Measurements from ENCODE around the gene ANKRD16. TPM values are rescaled to one million over a fixed set of nuclear protein-coding genes. Genes with fewer than 3 reads are reported as not detected.

The ANKRD16 gene
- total and polyA plus RNA-seq, 2 of the 13 experiments (the other 11 are each of a cell fraction or from before 2014, with no cell fraction given), result 8.0 to 11.4 TPM

GRCh38 chr10:5813341-5814109 is 76.2 kb downstream of the ANKRD16 start, which contains the start of gene GDI2 (continued):
- TF ChIP-seq GPBP1L1 (CRISPR knock-in tag; IDR thresholded peaks at IDR 0.05), result no peak
- peak; percentile 64; the same call in 1 of the 2 replicates for TF ChIP-seq ZMYM3 (CRISPR knock-in tag; IDR thresholded peaks at IDR 0.05)
- no peak for TF ChIP-seq ZBTB26 (CRISPR knock-in tag; IDR thresholded peaks at IDR 0.05; ENCODE audit: borderline replicate concordance)
- TF ChIP-seq FLYWCH1 (CRISPR knock-in tag; IDR thresholded peaks at IDR 0.05), result peak; percentile 91
- TF ChIP-seq HNRNPUL1 (IDR thresholded peaks at IDR 0.05; ENCODE audit: low read depth, low read length), result 0 out of 2 replicates have a peak, but pooled peaks have one; percentile 17
- peak; percentile 98 for TF ChIP-seq ZNF777 (CRISPR knock-in tag; IDR thresholded peaks at IDR 0.05)
- peak; percentile 96 for TF ChIP-seq TMF1 (CRISPR knock-in tag; IDR thresholded peaks at IDR 0.05; ENCODE audit: low read depth)
- TF ChIP-seq TP53 (CRISPR knock-in tag; conservative IDR thresholded peaks at IDR 0.05), result 0 out of 2 replicates have a peak, but pooled peaks have one; percentile 49
- peak; percentile 64; the same call in 1 of the 2 replicates for TF ChIP-seq BRCA1 (CRISPR knock-in tag; IDR thresholded peaks at IDR 0.05)
- peak; percentile 86 for TF ChIP-seq ZFP91 (CRISPR knock-in tag; IDR thresholded peaks at IDR 0.05; ENCODE audit: borderline replicate concordance)
- TF ChIP-seq ZNF343 (CRISPR knock-in tag; IDR thresholded peaks at IDR 0.05), result peak; percentile 72; the same call in 1 of the 2 replicates
- TF ChIP-seq KIAA2018 (CRISPR knock-in tag; IDR thresholded peaks at IDR 0.05; ENCODE audit: borderline replicate concordance), result peak; percentile 77; the same call in 1 of the 2 replicates
